Fibroblast of the conjunctiva (primary cell): Measurements from ENCODE around the gene TRPC4.
"Not testable (repeated sequence)": the region's sequence is repeated elsewhere in the genome, so short reads cannot be mapped to it uniquely, and the experiment has no call there.

Experiments used
- DNase-seq: peaks from one replicate; pipeline ENCODE4 v3.0.0-alpha.2; 2010; ENCODE audit warnings: low read depth

The TRPC4 gene

GRCh38 chr13:37601648-37602440, 267.7 kb downstream of the TRPC4 start:
- no peak for DNase-seq

- DNase-seq: no peak
These were observed 270.1 kb downstream of the TRPC4 start for GRCh38 chr13:37599519-37599918.

GRCh38 chr13:37598597-37598996, 271.0 kb downstream of the TRPC4 start, which contains the start of gene POSTN:
Gene POSTN (minus strand): TSS chr13:37598768. CDS start chr13:37598726, 42 bp downstream.
- DNase-seq: peak; percentile 22

GRCh38 chr13:37597477-37598025, 272.0 kb downstream of the TRPC4 start:
- DNase-seq: no peak

GRCh38 chr13:37596805-37597204, 272.8 kb downstream of the TRPC4 start:
- no peak for DNase-seq

- DNase-seq: no peak
These were observed 274.4 kb downstream of the TRPC4 start for GRCh38 chr13:37595162-37595561.

- DNase-seq: no peak
These were observed 275.0 kb downstream of the TRPC4 start for GRCh38 chr13:37594550-37594949.

- DNase-seq: not testable (repeated sequence)
These were observed 280.2 kb downstream of the TRPC4 start for GRCh38 chr13:37589381-37589780.

- no peak for DNase-seq
These were observed 282.3 kb downstream of the TRPC4 start for GRCh38 chr13:37587236-37587635.
